ENCODE measurements around the gene RABL2A. TPM values are rescaled to one million over a fixed set of nuclear protein-coding genes. Genes with fewer than 3 reads are reported as not detected.
"Not testable (repeated sequence)": the region's sequence is repeated elsewhere in the genome, so short reads cannot be mapped to it uniquely, and the experiment has no call there.

The RABL2A gene
- total RNA-seq, 1 donor from 2014 or later, result 9.2 TPM

DNA sequence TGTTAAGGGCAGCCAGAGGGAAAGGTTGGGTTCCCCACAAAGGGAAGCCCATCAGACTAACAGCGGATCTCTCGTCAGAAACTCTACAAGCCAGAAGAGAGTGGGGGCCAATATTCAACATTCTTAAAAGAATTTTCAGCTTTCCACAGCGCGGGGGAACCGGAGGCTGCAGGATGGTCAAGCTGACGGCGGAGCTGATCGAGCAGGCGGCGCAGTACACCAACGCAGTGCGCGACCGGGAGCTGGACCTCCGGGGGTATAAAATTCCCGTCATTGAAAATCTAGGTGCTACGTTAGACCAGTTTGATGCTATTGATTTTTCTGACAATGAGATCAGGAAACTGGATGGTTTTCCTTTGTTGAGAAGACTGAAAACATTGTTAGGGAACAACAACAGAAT, 30.7 kb downstream of the RABL2A start:
- not testable (repeated sequence) for DNase-seq (ENCODE audit: low read depth); H3K4me3 ChIP-seq (ENCODE audit: low read depth, low read length)

DNA sequence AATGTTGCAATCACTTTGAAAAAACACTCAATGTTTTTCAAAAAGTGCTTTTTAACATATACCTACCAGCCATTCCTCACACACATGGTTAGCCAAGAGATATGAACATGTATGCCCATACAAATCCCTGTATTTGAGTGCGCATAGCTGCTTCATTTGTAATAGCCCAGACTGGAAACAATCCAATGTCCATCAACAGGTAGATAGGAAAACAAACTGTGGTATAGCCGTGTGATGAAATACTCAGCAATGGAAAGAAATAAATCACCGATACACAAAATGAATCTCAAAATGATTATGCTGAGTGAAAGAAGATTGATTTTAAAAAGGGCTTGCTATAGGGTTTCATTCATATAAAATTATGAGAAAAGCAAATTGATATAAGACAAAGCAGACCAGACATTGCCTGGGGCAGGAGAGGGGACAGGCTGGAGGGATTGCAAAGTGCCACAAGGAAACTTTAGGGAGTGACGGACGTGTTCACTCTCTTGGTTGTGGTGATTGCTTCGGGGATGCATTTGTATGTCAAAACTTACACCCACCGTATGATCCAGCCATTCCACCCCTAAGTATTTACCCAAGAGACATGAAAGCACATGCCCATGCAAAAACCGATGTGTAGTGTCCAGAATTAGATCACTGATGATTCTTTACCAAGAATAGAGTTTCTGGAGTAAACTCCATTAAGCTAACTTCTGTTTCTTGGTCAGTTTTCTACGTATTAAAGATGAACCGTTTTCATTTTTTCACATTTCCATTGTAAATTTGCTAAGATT, 36.4 kb downstream of the RABL2A start:
- DNase-seq (ENCODE audit: low read depth); H3K4me3 ChIP-seq (ENCODE audit: low read depth, low read length): not testable (repeated sequence)

DNA sequence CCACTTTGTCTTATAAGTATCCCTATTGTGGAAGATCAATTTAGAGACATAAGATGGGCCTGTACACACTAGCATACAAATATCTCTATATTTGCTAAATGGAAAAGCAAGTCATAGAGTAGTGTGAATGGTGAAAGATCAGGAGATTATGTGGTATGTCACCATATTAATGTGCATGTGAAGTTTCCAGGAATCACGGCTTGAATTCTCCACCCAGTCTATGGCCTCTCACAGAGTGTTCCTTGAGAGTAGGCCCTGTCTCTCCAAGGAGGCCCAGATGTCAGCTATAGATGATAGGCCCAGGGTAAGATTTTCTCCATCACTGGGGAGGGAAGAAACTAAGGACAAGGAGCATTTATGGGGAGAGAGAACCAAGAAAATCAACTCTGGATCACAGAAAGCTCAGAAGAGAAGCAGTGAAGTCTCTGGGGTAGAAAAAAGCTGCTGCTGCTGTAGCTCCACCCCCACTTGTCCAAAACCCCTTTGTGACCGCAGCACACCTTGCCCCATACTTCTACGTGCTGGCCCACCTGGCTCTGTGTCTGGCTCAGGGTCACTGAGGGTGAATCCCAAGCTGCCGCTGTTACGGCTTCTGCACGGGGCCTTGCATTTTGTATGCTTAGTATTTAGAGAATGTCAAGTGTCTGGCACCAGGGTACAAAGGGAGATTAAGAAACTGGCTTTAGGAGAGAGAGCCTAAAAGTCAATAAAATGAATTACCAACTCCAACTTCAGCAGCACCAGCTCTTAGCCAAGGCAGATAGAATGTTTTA, 37.9 kb downstream of the RABL2A start:
- not testable (repeated sequence) for H3K4me3 ChIP-seq (ENCODE audit: low read depth, low read length)

DNA sequence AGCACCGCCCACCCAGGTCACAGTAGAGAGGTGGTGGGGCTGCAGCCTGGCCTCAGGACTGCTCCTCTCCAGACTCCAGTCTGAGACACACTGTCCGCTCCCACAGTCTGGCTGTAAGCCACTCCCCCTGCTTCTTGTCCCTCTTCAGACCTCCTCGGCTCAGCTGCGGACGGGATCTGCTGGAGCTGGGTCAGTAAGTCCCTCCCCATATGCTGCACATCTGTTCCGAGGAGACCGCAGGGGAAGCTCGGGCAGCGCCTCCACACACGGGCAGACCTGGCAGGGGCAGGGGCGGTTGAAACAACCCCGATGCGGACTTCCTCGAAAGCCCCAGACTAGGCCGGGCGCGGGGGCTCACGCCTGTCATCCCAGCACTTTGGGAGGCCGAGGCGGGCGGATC, 41.9 kb downstream of the RABL2A start:
- DNase-seq (ENCODE audit: low read depth); H3K4me3 ChIP-seq (ENCODE audit: low read depth, low read length): not testable (repeated sequence)

More for the DNA sequence above, 37.9 kb downstream of the RABL2A start:
- DNase-seq (ENCODE audit: low read depth), result not testable (repeated sequence)

- DNase-seq (ENCODE audit: low read depth), result no peak
- TF ChIP-seq, protein P1, sequence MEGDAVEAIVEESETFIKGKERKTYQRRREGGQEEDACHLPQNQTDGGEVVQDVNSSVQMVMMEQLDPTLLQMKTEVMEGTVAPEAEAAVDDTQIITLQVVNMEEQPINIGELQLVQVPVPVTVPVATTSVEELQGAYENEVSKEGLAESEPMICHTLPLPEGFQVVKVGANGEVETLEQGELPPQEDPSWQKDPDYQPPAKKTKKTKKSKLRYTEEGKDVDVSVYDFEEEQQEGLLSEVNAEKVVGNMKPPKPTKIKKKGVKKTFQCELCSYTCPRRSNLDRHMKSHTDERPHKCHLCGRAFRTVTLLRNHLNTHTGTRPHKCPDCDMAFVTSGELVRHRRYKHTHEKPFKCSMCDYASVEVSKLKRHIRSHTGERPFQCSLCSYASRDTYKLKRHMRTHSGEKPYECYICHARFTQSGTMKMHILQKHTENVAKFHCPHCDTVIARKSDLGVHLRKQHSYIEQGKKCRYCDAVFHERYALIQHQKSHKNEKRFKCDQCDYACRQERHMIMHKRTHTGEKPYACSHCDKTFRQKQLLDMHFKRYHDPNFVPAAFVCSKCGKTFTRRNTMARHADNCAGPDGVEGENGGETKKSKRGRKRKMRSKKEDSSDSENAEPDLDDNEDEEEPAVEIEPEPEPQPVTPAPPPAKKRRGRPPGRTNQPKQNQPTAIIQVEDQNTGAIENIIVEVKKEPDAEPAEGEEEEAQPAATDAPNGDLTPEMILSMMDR (conservative IDR thresholded peaks at IDR 0.05; ENCODE audit: low read depth, low read length), result no peak
- no peak overlapping the region for H3K4me3 ChIP-seq (ENCODE audit: low read depth, low read length)
These were observed 45.4 kb downstream of the RABL2A start for GRCh38 chr2:113672326-113672932.

- no peak overlapping the region for H3K4me3 ChIP-seq (ENCODE audit: low read depth, low read length)
- TF ChIP-seq, protein P1 (conservative IDR thresholded peaks at IDR 0.05; ENCODE audit: low read depth, low read length), result no peak
- DNase-seq (ENCODE audit: low read depth), result no peak
These were observed 48.8 kb downstream of the RABL2A start for GRCh38 chr2:113675875-113676274.

DNA sequence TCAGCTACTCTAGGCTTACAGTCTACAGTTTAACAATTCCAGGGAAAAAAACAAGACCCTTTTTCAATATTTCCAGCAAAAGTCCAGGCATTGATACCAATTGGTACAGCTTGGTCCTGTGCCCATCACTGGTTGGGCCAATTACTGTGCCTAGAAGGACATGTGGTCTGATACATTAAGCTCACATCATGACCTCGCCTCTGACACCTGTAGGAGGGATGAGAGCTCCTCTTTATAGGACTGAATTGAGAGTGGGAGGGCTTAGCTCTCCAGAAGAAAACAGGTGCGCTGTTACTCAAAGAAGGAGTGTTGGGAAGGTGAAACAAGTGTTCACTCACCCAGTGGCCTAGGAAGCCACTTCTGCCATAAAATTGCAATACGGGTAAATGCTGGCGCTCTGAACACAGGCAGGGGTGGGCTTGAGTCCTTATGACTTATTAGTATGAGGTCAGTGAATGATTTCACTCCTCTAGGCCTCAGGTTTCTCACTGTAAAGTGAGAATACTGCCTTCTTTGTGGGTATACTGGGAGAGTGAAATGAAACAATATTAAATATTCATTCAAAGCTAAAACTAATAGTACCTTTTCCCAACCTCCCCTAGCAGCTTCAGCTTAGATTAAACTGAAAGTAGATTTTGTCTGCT, 49.7 kb downstream of the RABL2A start:
- TF ChIP-seq, protein P1 (conservative IDR thresholded peaks at IDR 0.05; ENCODE audit: low read depth, low read length), result no peak
- no peak overlapping the region for H3K4me3 ChIP-seq (ENCODE audit: low read depth, low read length)
- no peak for DNase-seq (ENCODE audit: low read depth)

- H3K4me3 ChIP-seq (ENCODE audit: low read depth, low read length), result no peak overlapping the region
- no peak for DNase-seq (ENCODE audit: low read depth)
- TF ChIP-seq, protein P1 (conservative IDR thresholded peaks at IDR 0.05; ENCODE audit: low read depth, low read length), result no peak
These were observed 50.3 kb downstream of the RABL2A start for GRCh38 chr2:113677330-113677729.

Data from epithelial cell of proximal tubule (primary cell).